Stimulated activated CD8-positive, alpha-beta memory T cell treated with anti-CD3 and anti-CD28 coated beads, Interleukin-15, amount 100 ng/mL, for 48 hours (primary cell): Measurements from ENCODE around the gene KIAA1217.

Source experiments
- DNase-seq, 2 donors: peaks; one replicate each; pipeline ENCODE4 v3.0.0-alpha.2; 2020; ENCODE audit warnings: low read depth in 2 of 2

Gene KIAA1217

DNA sequence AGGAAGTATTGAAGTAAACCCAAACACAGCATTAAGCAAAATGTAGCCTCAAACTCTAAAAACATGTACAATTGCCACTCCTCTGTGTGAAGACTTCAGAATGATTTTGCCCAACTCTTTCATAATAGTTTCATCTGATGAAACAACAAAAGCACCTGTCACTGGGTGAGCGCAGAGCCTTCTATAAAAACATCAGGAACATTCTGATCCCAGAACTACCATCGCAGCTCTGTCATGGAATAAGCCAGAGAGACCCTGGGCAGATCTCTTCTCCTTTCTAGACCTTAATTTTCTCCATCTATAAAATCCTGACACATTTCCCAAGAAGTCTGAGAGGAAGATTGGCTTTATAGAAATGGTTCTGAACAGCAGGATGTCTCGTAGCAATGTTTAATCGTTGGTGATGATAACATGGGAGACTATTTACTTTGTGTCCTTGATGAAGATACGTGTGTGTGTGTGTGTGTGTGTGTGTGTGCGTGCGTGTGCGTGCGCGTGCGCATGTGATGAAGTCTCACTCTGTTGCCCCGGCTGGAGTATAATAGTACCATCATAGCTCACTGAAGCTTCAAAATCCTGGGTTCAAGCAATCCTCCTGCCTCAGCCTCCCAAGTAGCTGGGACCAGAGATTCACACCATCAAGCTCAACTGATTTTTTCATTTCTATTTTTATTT, 198.0 kb downstream of the KIAA1217 start:
- no peak for DNase-seq

DNA sequence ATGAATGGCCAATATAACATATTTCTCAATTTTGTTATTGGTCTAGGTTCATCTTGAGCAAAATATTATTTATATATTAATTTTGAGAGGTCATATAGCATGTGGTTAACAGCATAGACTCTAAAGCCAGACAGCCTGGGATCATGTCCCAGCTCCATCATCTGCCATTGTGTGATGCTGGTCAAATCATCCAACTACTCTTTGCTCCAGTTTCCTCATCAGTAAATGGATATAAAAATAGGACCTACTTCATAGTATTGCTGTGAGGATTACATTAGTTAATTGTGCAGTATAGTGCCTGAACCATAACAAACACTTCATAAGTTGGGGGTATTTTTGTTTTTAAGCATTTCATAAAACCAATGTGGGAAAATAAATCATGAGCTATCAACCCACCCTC, 199.0 kb downstream of the KIAA1217 start:
- no peak for DNase-seq

DNA sequence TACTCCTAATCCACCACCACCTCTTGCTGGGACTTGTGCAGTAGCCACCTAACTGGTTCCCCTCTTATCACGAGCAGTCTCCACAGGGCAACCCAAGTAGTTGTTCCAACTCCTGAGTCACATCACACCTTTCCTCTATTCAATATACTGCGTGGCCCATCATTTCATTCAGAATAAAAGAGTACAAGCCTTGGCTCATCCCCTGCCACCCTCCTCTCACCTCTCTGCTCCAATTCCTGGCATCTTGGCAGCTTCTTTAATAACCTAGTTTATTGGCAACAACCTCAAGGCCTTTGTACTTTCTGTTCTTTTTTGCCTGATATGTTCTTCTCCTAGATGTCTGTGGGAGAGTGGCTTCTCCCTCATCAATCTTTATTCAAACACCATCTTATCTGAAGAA, 199.4 kb downstream of the KIAA1217 start:
- DNase-seq = no peak

DNA sequence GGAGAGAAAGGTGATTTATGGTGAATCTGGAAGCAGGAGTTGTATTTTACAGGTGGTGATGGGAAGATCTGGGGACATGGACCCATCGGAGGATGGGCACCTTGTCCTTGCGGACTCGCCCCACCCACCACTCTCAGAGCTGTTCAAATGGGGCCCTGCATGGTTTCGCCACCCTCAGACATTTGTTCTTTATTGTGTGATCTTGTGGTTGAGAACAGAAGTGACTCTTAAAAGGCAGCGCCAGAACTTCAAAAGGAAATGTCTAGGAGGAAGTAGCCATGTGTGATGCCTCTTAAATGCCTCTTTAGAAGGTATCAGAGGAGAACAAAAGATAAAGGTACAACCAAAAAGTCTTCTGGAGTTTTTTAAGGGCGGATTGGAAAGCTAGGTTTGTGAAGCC, 205.7 kb downstream of the KIAA1217 start:
- DNase-seq = no peak

DNA sequence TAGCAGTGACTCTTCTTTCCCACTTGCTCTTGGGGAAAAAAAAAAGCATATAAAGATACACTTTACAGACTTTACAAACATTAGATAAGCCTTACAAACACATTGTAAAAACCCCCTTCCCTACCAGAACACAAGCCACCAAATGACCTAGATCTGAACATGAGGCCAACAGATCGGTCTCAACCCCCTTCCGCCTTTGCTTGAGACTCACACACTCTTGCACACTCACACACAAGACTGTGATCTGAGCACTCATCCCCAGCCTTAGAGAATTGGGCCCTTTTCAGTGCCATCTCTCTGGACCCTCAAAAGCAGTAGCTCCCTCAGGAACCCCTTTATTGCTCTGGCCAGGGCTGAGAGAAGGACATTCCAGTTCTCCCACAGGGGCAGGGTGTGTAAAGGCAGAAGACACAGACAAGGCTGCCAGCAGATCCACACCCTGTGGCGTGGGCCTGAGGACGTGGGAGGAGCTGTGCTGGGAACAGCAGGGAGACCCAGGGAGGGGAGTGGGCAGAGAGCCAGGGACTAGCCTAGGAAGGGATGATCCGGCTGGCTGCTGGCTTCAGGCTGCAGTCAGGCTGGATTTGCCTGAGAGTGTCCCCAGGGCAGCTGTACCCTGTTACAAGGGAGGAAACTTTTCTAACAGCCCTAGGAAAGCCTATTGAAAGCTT, 206.7 kb downstream of the KIAA1217 start:
- no peak for DNase-seq

DNA sequence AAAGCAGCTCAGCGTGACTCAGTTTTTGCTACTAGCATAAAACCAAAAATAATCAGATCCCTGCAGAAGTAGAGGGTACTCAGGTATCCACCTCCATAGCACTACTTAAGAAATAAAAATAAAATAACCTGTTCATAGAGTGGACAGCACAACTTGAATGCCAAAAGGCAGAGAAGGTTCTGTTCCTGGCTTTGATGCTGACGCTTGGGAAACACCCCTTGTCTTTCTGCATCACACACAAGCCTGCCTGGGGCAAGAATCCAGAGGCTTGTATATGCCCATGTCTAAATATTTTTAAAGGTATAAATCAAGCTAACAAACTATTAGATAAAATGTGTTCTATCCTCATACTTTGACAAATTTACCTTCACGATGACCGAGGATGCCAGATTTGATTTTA, 207.3 kb downstream of the KIAA1217 start:
- no peak for DNase-seq

DNA sequence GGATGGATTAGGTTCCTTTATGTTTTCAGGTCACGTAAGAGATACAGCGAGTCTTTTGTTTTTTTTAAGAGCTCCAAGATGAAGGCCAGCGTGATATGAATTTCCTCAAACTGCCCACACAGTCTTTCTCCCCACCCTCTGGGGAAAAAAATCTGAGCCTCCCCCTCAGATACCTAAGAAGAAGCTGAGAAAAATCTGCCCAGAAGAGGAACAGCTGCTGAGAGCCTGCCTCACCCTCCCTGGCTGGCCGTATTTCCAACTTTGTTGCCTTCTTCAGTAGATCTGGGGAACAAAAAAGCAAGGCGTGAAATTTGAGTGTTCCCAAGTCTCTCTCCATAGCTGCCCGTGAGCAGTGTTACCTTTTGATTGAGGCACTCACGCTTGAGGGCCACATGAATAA, 208.1 kb downstream of the KIAA1217 start:
- DNase-seq = no peak

DNA sequence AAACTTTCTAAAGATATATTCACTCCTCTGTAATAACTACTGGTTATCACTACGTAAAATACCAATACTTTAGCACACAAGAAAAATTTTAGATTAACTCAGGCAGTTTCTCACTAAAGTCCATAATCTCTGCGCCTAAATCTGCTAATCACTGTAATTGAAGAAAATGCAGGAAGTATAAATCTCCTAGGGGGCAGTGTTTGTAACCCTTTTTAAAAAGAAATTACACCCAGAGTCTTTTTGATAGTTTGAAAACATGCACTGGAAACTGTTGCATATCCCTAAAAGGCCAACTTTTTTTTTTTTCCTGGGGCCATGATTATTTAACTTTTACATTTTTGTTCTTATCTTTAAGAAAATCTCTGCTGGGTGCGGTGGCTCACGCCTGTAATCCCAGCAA, 209.6 kb downstream of the KIAA1217 start:
- DNase-seq = no peak

DNA sequence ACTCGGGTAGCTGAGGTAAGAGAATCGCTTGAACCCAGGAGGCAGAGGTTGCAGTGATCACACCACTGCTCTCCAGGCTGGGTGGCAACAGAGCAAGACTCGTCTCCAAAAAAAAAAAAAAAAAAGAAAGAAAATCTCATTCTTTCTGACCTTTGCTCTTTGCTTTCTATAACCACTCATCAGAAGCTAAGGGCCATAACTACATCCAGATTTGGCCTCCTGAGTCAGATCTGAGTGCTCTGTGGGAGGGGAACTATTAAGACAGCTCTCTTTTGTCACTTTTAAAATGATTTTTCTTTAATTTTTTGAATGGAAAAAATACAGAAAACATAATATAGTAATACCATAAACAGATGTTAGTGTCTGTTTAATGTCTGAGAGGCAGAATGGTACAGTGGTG, 210.1 kb downstream of the KIAA1217 start:
- no peak for DNase-seq

DNA sequence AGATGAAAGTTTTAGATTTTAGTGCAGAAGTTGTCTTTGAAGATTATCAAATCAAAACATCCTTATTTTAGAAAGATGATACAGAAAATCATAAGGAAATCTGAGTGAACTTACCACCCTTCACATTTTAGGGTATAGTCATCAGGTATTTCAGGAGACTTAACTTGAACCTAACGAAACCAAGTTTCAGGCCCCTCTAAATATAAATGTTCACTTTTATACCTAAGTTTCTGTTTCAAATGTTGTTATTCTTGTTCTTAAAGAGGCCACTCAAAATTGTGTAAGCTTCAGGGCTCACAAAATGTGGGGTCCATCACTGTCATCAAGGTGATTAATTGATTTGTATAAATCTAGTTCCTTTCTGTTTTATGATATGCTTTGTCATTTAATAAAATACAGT, 216.2 kb downstream of the KIAA1217 start:
- DNase-seq = no peak

DNA sequence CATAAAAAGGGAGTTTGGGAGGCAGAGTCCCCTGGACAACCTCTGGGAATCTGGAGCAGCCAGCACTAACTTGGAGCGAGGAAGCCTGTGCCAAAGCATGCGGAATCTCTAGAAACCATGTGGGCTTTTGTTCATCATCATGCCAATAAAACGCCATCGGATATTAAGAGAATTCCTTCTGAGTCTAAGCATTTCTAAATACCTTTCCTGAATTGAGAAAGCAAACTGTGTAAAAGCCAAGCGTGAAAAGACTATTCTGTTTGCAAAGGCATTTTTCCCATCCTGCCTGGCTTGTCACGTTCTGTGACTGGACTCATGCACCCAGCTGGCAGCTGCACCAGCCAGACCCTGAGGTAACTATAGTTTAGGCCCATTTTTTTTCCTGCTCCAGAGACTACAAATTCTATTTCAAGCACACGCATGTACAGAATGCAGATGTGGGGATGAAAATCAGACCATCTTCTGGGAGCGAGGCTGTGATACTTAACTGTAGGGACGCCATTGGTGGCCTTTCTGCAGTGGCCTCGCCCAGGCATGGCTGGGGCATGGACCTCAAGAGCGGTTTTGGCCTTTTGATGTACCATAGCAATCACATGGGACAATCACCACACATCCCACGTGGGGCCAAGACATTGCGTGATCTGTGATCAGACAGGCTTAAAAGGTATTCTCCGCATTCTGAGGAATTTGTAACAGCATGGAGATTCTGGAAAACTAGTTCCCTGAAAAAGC, 218.9 kb downstream of the KIAA1217 start:
- no peak for DNase-seq

DNA sequence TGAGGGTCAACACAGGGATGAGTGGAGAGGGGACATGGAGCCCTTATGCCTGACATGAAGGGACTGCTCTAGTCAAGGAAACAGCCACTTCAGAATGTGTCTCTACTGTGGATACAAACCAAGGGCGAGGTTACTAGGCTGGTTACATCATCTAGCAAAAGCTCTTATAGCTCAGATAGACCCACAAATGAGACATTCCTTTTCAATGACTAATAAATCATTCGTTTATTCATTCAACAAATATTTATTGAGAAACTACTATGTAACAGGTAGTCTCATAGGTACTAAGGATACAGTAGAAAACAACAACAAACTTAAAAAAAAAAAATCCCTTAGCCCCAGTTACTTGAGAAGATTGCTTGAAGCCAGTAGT, 219.5 kb downstream of the KIAA1217 start:
- no peak for DNase-seq

DNA sequence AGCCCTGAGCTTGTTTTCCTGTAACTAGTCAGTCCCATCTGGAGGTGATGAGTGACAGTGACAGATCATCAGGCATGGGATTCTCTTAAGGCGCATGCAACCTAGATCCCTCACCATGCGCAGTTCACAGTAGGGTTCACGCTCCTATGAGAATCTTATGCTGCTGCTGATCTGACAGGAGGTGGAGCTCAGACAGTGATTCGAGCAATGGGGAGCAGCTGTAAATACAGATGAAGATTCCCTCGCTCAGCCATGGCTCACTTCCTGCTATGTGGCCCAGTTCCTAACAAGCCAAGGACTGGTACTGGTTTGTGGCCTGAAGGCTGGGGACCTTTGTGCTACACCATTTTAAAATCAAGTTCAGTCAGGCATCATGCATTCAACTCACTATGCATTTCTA, 221.7 kb downstream of the KIAA1217 start:
- DNase-seq = no peak

DNA sequence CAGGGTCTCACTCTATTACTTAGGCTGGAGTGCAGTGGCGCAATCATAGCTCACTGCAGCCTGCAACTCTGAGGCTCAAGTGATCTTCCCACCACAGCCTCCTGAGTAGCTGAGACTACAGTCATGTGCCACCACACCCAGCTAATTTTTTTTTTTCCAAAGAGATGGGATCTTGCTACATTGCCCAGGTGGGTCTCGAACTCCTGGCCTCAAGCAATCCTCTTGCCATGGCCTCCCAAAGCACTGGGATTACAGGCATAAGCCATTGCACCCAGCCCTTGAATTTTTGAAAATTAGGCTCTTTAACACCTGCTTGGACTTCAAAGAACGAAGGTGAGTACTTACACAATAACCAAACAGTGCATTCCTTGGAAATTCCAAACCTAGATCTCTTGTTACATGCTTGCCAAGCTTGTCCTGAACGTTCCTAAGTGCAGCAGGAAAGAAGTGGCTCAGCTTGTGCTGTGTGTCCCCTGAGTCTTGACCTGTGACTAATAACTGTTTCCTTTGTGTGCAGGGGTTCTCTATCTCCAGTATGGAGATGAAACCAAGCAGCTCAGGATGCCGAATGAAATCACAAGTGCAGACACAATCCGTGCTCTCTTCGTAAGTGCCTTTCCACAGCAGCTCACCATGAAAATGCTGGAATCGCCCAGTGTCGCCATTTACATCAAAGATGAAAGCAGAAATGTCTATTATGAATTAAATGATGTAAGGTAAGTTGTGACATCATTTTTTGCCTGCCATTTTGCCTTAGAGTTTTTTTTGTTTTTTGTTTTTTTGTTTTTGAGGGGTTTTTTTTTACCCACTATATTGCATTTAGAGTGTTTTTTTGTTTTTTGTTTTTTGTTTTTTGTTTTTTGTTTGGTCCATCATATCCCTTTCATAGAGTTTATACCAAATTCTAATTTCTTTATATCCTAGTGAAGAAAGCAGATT, 223.8 kb downstream of the KIAA1217 start:
- no peak for DNase-seq

DNA sequence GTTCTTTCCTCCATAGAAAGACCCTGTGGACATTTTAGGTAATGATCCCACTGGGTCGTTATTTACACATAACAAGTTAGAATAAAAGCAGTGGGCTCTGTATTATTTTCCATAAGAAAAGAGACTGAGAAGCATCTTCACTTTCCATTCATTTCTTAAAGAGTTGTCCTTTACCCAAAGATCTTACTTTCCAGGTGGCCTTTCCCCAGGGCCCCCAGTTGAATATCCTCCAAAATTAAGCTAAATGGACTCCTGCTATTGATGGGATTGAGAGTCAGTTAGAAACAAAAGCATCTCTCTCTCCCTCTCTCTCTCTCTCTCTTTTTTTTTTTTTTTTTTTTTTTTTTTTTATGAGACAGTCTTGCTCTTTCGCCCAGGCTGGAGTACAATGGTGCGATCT, 224.8 kb downstream of the KIAA1217 start:
- no peak for DNase-seq

DNA sequence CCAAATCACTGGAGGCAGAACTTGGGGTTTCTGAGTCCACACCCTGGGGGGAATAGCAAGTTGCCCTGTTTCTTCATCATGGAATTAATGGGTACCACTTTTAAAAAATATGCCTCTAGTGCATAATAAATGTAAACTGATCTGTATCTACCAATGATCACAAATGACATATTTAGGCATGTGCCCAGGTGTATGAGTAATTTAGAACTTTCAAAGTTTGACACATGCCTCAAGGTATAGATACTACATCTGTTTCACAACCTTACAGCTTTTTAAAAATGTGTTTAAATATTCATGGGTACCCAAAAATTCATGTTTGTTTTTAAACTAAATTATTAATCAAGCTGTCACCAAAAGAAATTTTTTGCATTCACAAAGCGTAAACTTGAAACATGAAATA, 226.0 kb downstream of the KIAA1217 start:
- no peak for DNase-seq

DNA sequence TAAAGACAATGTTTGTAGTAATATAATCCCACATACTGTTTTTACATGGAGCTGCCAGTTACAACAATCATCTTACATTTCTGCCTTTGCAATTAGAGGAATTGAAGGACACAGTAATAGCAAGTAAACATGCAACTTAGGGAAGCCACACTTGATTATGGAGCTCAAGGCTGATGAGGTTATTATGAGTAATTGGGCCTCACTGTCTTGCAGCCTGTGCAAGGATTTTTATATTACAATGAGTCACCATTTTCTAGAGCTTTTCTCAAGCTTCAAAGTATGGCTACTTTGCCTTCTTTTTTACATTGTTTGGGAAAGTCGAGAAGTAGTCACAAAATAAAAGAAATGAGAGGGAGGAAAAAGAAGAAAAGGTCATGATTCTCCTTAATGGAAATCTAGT, 226.4 kb downstream of the KIAA1217 start:
- DNase-seq = no peak

DNA sequence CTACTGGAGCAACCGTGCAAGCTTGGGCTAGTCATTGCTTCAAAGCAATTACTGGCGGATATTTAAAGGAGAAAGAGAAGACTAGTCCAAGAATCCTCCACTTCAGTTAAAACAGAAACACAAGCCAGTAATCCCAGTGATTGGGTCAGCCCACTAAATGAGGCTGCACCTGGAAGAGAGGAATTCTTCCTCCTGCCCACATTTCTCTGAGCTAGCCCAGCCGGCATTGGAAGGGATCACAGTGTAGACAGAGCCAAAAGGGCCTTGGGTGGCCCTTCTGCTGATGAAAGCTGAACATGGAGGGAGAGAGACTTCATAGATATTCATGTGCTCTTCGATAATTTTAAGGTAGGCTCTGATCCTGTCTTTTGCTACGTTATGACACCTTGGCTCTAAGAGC, 228.4 kb downstream of the KIAA1217 start:
- no peak for DNase-seq

DNA sequence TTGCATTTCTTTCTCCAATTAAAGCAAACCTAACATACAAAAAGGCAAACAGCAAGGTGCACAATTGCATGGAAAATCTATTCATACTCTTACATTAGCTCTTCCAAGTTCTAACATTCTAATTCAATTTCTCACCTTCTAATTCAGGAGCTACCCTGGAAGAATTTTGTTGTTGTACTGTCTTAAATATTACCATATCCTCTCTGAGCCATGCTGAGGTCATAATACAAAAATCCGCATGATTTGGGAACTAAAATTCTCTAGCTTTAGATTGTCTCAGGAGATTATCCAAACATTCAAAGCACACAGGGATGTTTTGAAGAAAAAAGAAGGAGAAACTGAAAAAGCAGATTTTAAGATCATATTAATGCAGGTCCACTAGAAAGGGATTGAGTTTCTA, 229.9 kb downstream of the KIAA1217 start:
- DNase-seq = no peak

DNA sequence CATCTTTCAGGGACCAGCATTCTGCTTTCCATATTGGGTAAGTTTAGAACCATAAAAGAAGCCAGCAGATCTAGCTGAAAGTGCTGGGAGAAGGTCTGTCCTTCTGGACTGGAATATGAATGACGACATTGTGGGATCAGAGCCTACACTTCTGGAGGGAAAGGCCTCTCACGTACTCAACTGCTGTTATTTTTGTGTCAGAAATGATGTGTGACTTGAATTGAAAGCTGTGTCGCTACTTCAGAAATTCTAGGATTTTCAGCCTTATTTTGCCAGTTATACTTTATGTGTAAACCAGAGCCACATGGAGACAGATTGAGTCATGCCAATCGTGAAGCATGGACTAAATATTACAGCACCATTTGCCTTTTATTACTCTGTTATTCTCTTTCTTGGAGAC, 231.0 kb downstream of the KIAA1217 start:
- DNase-seq = no peak

DNA sequence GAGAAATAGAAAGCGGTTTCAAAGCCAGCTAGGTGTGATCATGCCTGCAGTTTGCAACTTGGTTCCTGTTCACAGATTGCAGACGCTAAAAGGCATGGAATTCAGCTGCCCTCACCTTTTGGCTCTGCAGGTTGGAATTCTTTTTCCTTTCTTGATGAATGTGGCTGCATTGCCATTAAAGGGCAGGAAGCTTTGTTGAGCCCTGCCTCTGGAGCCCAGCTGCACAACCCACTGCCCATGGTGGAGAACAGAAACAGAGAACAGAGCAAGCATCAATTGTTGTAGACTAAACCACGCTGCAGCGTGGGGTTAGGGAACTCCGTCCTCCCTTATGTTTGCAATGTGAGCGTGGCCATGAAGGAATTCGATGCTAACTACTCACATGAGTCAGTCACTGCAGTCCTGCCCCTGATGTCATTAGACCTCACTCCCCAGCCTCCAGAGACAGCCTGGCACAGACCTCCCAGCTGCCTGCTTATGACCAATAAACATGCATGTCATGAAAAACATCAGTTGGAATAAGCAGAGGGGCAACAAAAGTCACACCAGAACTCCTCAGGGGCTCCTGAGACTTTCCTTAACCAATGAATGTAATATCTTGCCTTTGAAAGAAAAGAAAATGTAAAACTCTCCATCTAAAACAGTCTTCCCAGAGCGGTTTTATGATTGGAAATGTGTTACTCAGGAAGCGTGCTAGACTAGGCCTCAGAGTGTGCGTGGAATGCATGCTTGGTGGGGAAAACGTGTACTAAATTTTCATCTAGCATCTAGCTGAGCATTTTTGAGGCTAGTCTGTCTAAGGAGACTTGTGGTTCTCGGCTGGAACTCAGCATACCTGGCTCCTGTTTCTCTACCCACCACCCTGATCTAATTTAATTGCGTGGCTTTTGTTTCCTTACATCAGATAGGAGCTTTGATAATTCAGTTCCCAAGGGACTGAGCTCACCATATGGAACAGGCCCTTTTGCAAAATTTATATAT, 232.2 kb downstream of the KIAA1217 start:
- no peak for DNase-seq
